HG03045 (cell line): Measurements from ENCODE around the gene TMEM203.

ENCODE experiments used
- ATAC-seq: cut with Tn5 transposase; IDR thresholded peaks from one replicate; pipeline ENCODE4 v1.9.1; 2021; ENCODE audit warnings: mild to moderate bottlenecking, moderate library complexity; ENCODE audit not compliant: unreplicated experiment

Gene TMEM203

DNA sequence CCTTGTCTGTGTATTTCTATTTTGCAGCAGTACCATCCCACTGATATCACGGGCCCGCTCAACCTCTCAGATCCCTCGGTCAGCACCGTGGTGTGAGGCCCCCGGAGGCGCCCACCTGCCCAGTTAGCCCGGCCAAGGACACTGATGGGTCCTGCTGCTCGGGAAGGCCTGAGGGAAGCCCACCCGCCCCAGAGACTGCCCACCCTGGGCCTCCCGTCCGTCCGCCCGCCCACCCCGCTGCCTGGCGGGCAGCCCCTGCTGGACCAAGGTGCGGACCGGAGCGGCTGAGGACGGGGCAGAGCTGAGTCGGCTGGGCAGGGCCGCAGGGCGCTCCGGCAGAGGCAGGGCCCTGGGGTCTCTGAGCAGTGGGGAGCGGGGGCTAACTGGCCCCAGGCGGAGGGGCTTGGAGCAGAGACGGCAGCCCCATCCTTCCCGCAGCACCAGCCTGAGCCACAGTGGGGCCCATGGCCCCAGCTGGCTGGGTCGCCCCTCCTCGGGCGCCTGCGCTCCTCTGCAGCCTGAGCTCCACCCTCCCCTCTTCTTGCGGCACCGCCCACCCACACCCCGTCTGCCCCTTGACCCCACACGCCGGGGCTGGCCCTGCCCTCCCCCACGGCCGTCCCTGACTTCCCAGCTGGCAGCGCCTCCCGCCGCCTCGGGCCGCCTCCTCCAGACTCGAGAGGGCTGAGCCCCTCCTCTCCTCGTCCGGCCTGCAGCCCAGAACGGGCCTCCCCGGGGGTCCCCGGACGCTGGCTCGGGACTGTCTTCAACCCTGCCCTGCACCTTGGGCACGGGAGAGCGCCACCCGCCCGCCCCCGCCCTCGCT lies 37.5 kb downstream of the TMEM203 start:
- no peak for ATAC-seq

DNA sequence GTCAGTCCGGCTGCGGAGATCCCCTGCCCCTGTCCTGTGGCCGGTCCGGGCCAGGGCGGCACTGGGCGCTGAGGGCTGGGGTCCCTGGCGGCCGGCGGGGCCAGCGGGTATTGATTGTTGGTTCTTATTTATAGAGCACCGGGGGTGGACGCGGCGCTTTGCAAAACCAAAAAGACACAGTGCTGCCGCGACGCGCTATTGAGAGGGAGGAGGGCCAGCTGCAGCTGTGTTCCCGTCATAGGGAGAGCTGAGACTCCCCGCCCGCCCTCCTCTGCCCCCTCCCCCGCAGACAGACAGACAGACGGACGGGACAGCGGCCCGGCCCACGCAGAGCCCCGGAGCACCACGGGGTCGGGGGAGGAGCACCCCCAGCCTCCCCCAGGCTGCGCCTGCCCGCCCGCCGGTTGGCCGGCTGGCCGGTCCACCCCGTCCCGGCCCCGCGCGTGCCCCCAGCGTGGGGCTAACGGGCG lies 38.1 kb downstream of the TMEM203 start:
- no peak for ATAC-seq

DNA sequence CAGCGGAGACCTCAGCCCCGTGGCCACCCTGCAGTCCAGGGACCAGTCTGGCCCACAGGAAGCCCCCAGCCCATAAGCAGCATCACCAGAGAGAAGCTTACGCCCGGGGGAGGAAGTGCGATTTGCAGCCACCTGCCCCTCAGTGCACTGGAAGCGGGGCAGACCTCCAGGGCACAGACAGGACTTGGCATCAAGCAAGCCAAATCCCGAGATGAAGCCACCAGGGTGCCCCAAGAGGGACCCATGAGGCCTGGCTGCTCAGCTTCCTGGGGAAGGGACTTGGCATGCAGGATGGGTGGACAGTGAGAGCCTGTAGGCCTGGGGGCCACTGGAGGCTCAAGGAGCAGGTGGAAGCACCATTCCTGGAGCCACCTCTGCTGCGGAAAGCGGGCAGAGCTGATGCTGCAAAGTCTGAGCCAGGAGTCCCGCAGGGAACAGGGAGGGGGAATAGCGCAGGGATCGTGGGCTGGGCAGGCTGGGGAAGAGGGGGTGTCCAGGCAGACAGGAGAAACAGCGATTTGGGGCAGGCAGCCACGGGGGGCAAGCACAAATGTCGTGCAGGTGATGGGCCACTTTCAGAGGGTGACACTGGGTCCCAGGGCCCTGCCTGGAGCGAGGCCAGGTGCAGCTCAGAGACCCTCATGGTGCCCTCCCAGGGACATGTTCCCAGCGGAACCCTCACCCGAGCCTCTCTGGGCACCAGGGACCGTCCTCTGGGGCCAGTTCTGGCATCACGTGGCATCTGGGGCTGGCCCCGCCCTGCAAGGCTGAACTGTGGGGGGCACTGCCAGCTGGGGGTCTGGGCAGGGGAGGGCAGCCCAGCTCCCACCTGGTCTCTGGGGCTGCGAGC lies 38.8 kb downstream of the TMEM203 start:
- ATAC-seq, result no peak

DNA sequence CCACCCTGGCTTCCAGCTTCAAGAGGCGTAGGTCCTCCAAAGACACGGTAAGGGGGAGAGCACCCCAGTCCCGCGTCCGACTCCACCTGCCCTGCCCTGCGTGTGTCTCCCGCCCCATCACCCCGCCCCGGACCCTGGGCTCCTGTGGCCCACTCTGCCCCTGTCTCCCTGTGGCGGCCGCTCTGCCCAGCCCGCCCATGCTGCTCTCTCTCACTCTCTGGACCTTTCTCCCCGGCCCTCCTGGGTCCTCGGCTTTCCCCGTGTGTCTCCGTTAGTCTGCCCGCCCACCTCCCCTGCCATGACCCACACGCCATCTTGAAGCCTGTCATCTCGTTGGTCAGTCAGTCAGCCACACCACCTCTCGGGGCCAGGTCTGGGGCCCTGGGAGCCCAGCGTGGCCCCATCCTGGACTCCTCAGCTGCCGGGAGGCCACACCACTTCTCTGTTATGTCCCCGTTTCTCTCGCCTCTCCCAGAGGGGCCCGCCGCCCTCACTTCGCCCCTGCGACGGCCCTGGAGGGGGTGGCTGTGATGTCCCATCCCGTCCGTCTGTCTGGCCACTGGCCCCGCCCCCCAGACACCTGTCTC lies 40.1 kb downstream of the TMEM203 start:
- ATAC-seq, result no peak

DNA sequence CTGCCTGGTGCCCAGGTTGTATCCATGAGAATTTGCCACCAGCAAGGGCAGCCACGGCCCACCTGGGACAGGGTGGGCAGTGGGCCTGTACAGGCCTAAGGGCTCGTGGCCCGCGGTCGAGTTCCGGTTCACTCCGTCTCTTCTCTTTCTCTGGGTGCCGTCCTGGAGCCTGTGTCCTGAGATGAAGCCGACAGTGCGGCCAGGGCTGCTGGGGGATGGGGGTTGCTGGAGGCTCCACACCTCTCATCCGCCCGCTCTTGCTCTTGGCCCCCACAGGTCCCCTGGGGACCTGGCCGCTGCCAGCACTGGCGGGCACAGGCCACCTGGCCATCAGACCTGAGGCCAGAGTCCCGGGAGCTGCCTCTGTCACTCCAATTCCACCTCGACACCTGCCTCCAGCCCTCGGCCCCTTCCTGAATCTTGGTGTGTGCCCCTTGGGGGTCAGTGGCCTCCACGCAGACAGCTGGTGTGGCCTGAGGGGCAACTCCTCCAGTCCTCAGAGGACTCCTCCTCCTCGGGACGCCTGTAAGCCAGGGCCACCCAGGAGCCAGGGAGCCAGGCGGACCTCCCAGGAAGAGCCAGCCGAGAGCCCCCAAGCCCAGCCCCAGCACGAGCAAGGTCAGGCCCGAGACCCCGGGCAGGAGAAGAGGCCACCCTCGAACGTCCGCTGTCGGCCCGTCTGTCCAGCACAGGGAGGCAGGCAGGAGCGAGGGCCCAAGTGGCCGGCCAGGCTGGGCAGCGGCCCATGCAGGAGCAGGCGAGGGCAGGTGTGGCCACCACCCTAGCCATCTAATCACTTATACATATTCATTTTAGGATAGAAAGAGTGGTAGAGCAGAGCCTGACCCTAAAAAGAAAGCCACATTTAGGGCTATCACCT lies 40.8 kb downstream of the TMEM203 start:
- ATAC-seq, result no peak

DNA sequence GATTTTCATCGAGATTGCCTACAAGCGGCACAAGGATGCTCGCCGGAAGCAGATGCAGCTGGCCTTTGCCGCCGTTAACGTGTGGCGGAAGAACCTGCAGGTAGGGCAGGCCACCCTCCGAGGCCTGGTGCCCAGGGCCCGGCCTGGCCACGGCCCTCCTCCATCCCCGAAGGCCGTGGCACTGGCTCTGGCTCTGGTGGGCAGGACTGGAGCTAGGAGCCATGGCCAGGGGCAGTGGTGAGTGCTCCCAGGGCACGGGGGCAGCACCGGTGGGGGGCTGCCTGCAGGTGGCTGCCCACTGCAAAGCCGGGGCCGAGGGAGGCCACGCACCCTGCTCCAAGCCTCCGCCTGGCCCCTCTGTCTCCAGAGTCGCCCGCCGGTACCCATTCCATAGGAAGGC lies 41.6 kb downstream of the TMEM203 start:
- no peak for ATAC-seq

DNA sequence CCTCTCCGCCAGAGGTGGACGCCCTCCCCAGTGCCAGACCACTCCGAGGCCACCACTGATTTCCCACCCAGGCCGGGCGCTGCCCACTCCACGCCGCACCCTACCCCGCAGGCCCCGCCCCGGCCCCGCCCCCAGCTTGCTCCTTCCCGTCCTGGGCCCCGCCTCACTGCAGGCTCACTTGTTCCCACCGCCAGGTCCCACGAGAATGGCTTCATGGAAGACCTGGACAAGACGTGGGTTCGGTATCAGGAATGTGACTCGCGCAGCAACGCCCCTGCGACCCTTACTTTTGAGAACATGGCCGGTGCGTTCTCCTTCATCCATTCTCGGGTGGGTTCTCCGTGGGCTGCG lies 42.1 kb downstream of the TMEM203 start:
- ATAC-seq, result no peak

DNA sequence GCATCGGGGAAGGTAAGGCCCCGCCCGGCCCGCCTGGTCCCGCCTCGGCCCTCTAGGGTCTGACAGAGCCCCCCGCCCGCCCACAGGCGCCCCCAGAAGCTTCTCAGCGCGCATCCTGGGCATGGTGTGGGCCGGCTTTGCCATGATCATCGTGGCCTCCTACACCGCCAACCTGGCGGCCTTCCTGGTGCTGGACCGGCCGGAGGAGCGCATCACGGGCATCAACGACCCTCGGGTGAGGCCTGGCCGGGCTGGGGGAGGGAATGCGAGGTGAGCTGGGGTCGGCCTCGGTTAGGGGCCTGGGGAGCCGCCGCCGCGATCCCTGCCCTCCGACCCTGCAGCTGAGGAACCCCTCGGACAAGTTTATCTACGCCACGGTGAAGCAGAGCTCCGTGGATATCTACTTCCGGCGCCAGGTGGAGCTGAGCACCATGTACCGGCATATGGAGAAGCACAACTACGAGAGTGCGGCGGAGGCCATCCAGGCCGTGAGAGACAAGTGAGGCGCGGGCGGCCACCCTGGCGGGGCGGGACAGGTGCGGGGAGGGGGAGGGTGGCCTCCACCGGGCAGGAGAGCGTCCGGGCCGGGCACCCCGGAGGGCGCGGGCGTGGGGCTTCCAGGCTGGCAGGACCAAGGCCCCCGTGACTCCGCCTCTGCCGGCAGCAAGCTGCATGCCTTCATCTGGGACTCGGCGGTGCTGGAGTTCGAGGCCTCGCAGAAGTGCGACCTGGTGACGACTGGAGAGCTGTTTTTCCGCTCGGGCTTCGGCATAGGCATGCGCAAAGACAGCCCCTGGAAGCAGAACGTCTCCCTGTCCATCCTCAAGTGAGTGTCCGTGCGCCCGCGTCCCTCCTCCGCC lies 42.7 kb downstream of the TMEM203 start:
- no peak for ATAC-seq

DNA sequence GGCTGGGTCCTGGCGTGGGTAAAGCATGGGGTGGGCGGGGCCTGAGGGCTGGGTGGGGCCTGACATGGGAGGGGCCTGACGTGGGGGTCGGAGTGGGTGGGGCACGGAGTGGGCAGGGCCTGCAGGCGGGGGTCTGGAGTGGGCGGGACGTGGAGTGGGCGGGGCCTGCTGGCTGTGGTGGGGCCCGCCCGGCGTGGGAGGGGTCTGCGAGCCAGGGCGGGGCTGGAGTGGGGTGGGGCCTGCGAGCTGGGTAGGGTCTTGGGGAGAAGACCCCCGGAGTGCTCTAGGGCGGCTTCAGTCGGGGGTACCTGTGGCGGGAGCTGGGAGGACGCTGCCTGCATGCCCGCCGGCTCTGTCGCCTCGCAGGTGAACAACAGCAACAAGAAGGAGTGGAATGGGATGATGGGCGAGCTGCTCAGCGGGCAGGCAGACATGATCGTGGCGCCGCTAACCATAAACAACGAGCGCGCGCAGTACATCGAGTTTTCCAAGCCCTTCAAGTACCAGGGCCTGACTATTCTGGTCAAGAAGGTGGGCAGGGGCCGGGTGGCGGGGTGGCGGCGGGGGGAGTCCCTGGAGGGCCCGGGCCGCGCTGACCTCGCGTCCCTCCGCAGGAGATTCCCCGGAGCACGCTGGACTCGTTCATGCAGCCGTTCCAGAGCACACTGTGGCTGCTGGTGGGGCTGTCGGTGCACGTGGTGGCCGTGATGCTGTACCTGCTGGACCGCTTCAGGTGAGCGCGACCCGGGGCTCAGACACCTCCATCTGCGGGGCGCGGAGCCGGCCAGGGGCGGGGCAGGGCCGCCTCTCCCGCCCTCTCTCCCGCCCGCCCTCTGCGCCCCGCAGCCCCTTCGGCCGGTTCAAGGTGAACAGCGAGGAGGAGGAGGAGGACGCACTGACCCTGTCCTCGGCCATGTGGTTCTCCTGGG lies 43.6 kb downstream of the TMEM203 start:
- no peak for ATAC-seq

DNA sequence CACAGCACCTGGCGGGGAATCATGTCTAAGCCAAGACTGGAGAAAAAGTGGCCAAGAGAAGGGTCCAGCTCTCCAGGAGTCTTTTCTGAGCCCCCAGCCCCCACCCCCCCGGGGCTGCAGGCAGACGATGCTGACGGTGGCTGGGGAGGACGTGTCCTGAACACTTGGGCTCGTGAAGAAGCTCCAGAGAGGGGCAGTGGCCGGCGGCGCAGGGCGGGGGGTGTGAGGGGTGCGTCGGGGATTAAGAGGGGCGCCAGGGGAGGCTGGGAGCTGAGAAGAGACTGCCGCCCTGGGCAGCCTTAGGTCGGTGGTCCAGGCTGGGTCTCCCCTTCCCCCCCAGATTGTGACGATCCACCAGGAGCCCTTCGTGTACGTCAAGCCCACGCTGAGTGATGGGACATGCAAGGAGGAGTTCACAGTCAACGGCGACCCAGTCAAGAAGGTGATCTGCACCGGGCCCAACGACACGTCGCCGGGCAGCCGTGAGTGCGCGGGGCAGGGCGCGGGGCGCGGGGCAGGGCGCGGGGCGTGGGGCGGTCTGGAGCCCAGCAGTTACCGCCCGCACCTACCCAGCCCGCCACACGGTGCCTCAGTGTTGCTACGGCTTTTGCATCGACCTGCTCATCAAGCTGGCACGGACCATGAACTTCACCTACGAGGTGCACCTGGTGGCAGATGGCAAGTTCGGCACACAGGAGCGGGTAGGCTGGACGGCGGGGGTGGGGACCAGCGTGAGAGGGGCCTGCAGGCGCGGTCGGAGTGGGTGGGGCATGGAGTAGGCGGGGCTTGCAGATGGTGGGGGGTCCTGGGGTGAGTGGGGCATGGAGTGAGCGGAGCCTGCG lies 44.5 kb downstream of the TMEM203 start:
- no peak for ATAC-seq

DNA sequence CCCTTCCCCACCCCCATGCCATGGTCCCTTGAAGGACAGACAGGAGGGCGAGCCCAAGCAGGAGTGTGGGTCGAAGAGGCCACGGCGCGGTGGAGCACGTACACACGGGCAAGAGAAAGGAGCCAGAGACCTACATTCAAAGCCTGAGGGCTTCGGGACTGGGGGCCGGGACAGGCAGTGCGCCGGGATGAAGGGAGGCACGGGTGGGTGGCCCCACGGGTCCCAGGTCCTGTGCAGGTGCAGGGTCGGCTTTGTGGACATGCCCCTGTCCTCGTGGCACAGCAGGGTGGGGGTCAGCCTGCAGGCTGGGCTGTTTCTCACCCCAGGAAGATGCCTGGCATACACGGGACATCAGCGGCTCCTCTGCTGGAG lies 45.4 kb downstream of the TMEM203 start:
- no peak for ATAC-seq

DNA sequence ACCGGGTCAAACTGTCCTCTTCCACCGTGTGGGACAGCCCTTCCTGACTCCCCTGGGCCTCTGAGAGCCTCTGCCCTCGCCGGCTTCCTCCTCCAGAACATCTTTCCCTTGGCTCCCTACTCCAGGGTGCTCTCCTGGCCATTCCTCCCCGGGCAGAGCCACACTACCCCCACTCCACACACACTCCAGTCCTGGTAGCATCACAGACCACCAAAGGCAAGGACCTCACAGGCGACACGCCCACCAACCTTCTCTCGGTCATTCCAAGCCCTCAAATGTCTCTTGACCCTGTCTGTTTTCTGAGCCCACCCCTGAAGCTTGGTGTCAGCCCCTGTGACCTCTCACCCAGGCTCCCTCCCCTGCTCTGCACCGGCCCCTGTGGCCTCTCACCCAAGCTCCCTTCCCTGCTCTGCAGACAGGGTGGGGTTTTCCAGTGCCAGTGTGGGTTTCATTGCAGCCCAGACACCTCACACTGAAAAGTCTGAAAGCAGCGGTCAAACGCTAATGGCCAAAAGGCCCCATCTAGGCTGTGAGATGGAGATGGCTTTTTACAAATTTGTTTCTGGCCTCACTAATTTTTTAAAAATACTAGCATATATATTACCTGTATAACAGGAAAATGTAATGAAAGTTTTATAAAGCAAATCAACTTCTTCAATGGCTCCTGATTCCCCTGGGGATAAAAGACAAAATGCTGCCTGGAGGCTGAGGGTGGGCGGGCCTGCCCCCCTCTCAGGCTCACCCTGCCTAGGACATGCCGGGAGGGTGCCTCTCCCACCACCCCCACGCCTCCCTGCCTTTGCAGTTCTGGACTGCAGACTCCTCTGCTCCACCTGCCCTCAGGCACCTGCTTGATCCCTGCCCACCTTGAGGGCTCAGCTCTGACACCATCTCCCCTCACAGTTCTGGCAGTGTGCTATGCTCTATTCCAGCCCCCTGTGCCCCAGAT lies 46.1 kb downstream of the TMEM203 start:
- no peak for ATAC-seq

DNA sequence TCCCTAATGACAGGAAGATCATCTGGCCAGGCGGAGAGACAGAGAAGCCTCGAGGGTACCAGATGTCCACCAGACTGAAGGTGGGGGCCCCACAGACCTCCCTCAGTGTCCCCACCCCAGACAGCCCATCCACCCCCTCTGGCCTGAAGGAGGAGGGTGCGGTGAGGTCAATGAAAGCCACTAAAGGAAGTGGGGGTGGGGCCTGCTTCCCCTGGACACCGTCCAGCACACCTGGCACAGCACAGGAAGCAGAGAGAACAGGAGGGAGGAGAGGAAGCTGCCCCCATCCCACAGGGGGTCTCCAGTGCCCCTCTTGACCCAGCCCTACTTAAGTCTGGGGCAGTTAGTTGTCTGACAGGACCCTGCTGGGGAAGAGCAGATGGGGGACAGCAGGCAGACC lies 46.8 kb downstream of the TMEM203 start:
- ATAC-seq, result no peak

DNA sequence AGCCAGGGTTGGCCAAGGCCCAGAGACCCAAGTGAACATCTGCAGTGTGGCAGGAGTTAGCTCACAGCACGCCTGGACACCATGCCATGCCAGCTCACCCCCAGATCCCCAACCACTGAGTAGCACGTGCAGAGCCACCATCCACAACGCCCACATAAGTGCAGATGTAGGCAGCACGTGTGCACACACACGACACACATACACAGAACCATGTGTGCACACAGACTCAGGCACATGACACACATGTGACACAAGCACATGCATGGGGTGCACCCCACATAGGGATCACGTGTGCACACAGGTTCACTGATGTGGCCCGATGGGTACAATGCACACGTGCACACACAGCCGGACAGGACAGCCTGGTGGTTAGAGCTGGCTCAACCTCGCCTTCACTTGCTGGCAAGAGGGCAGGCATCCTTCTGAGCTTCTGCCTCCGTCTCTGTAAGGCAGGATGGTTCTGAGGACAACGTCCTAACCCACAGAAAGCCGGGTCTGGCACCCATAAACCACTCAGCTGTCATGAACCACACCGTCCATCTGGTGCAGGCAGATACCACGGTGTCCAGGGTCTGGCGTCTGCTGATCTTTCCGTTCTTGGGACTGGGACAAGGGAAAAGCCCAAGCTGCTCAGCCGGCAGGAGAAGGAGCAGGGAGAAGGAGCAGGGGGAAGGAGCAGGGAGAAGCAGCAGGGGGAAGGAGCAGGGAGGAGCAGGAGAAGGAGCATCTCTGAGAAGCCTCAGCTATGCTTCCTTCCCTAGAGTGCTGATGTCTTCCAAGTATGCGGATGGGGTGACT lies 47.6 kb downstream of the TMEM203 start:
- no peak for ATAC-seq

DNA sequence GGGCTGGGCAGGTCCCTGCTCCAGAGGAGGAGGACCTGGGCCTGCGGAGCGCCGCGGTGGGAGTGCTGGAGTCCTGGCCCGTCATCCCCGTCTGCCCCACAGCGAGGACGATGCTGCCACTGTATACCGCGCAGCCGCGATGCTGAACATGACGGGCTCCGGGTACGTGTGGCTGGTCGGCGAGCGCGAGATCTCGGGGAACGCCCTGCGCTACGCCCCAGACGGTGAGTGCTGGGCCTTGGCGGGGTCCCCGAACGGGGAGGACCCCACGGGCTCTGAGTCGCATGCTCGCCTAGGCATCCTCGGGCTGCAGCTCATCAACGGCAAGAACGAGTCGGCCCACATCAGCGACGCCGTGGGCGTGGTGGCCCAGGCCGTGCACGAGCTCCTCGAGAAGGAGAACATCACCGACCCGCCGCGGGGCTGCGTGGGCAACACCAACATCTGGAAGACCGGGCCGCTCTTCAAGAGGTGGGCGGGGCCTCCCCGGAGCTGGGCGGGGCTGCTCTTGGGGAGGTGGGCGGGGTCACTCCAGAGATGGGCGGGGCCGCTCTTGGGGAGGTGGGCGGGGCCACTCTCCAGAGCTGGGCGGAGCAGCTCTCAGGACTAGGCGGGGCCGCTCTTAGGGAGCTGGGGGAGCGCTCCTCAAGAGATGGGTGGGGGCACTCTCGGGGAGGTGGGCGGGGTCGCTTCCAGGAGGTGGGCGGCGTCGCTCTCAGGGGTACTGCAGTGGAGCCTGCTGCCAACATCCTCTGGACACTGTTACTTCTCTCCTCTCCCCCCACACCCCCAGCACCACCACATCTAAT lies 48.7 kb downstream of the TMEM203 start:
- ATAC-seq, result no peak
